ENCODE results near the gene HEATR5B. TPM values are rescaled to one million over a fixed set of nuclear protein-coding genes. Genes with fewer than 3 reads are reported as not detected.

Gene HEATR5B
- total and polyA plus RNA-seq, 2 of the 4 experiments (the other 2 are of a cell fraction), result 8.3 to 17.9 TPM

GRCh38 chr2:37091873-37092272 is 7.7 kb upstream of the HEATR5B start:
- Histone ChIP-seq H2BK15ac (ENCODE audit: low read depth, low read length) (no peak overlapping the region), H3K9ac (ENCODE audit: low read depth, low read length) (no peak overlapping the region), H2BK20ac (ENCODE audit: low read depth, low read length) (no peak overlapping the region), H3K9me3 (ENCODE audit: control insufficient read depth, insufficient read depth, low read length) (no peaks in the 10 kb centered on the region), H3K9me1 (ENCODE audit: insufficient read depth, low read length) (0 out of 2 replicates have a peak, but pooled peaks cover 2% of the 10 kb centered on the region), H3K23ac (ENCODE audit: low read depth, low read length) (no peak overlapping the region), H4K20me1 (ENCODE audit: insufficient read depth, low read length) (no peaks in the 10 kb centered on the region), H3K4me1 (ENCODE audit: control insufficient read depth, insufficient read depth, low read length) (no peaks in the 10 kb centered on the region), H2AFZ (replicated peaks; ENCODE audit: low read length, poor library complexity) (no peak overlapping the region), H3K56ac (ENCODE audit: extremely low read depth, insufficient read depth, low read length) (no peak overlapping the region), H4K8ac (ENCODE audit: low read depth in 2 of 2, low read length in 2 of 2) (no peak overlapping the region), H4K91ac (ENCODE audit: insufficient read depth, low read depth, low read length) (no peak overlapping the region), H3K14ac (replicated peaks; ENCODE audit: low read depth, low read length) (no peak overlapping the region), H2BK120ac (ENCODE audit: low read depth, low read length) (no peak overlapping the region), H2AK9ac (replicated peaks; ENCODE audit: low read depth, low read length, poor library complexity) (no peak overlapping the region), H4K5ac (ENCODE audit: low read depth, low read length) (no peak overlapping the region), H3K79me1 (ENCODE audit: low read depth in 1 of 2, low read length in 2 of 2) (peaks cover 4 to 8% of the 10 kb centered on the region in 2 experiments; a peak in 3 of 4 replicates), H2AK5ac (ENCODE audit: low read depth, low read length) (no peak overlapping the region), H3K4me3 (ENCODE audit: insufficient read depth, low read depth, low read length) (no peak overlapping the region), H2BK5ac (ENCODE audit: low read depth, low read length, poor library complexity, severe bottlenecking) (no peak overlapping the region), H3K4ac (ENCODE audit: low read depth, low read length) (no peak overlapping the region), H3K4me2 (ENCODE audit: low read depth, low read length) (no peak overlapping the region), H3K18ac (ENCODE audit: low read depth, low read length) (no peak overlapping the region), H3K27ac (ENCODE audit: insufficient read depth, low read length) (no peak overlapping the region), H3K27me3 (ENCODE audit: control insufficient read depth, insufficient read depth, low read length) (no peaks in the 10 kb centered on the region), H3K36me3 (ENCODE audit: control insufficient read depth, insufficient read depth, low read length) (peaks cover 21% of the 10 kb centered on the region)
- dilution Hi-C loops (cut with HindIII; ENCODE audit: low sequenced_read_pairs, unreplicated experiment), result no loop called here
- CTCF ChIA-PET, result no interaction called here
- WGBS, 2 experiments (ENCODE audit: extremely low coverage in 2 of 2, insufficient read length in 1 of 2), result no CpG with 5 or more reads among the region's 5 CpGs
- in situ Hi-C loops (cut with MboI; ENCODE audit: low sequenced_read_pairs), result no loop called here
- no peak for TF ChIP-seq NFE2L2 (IDR thresholded peaks at IDR 0.05; ENCODE audit: low read depth, low read length)
- TF ChIP-seq FOS (IDR thresholded peaks at IDR 0.05; ENCODE audit: low read depth, low read length), result no peak
- no peak for TF ChIP-seq CEBPB (IDR thresholded peaks at IDR 0.05; ENCODE audit: low read depth, low read length)
- TF ChIP-seq BHLHE40 (IDR thresholded peaks at IDR 0.05; ENCODE audit: low read depth, low read length), result no peak
- no peak for TF ChIP-seq MAZ (IDR thresholded peaks at IDR 0.05; ENCODE audit: borderline replicate concordance, low read depth, low read length)
- no peak for TF ChIP-seq POLR2A (IDR thresholded peaks at IDR 0.05; ENCODE audit: low read depth, low read length)
- TF ChIP-seq ELK1 (IDR thresholded peaks at IDR 0.05; ENCODE audit: borderline replicate concordance, low read depth, low read length), result no peak
- no peak for TF ChIP-seq USF2 (IDR thresholded peaks at IDR 0.05; ENCODE audit: low read depth, low read length)
- TF ChIP-seq CTCF (conservative IDR thresholded peaks at IDR 0.05; ENCODE audit: low read depth, low read length), result no peak
- no peak for TF ChIP-seq RCOR1 (IDR thresholded peaks at IDR 0.05; ENCODE audit: insufficient replicate concordance, low read length)
- TF ChIP-seq MAFK (IDR thresholded peaks at IDR 0.05; ENCODE audit: low read depth, low read length), result no peak
- TF ChIP-seq RAD21 (IDR thresholded peaks at IDR 0.05; ENCODE audit: low read length), result no peak
- TF ChIP-seq SMC3 (IDR thresholded peaks at IDR 0.05; ENCODE audit: low read depth, low read length), result no peak
- TF ChIP-seq RFX5 (IDR thresholded peaks at IDR 0.05; ENCODE audit: low read depth, low read length), result no peak
- TF ChIP-seq CHD1 (IDR thresholded peaks at IDR 0.05; ENCODE audit: low read depth, low read length), result no peak
- TF ChIP-seq MXI1 (IDR thresholded peaks at IDR 0.05; ENCODE audit: borderline replicate concordance, low read depth, low read length), result no peak
- intact Hi-C loops (cut with micrococcal nuclease), result no loop called here
- ATAC-seq (ENCODE audit: low read depth), result no peak
- POLR2A ChIA-PET (ENCODE audit: unreplicated experiment), result interaction anchor here (0.9 kb wide), 1 partner anchor 14 kb away, joined by 3 read pairs; no protein-coding TSS in a partner anchor
- DNase-seq, result no peak
- BruUV-seq (replicated peaks), result no TSS peak
